ENCODE results near the gene NTF3. TPM values are rescaled to one million over a fixed set of nuclear protein-coding genes. Genes with fewer than 3 reads are reported as not detected.

Gene NTF3
- total and polyA plus RNA-seq, 9 of the 15 experiments (the other 6 are each of a cell fraction or from before 2014, with no cell fraction given): not detected

GRCh38 chr12:5403411-5403810 lies 28.5 kb upstream of the NTF3 start:
- no peak overlapping the region for H3K4me2 ChIP-seq (ENCODE audit: insufficient read depth, low read length)
- no TSS peak for BruUV-seq (replicated peaks)
- no peak overlapping the region for H2AFZ ChIP-seq (ENCODE audit: low read depth, low read length)
- 0% methylated on average over 2 of the region's 3 CpGs for WGBS (ENCODE audit: insufficient coverage, low coverage, missing lambda C conversion rate)
- H3K79me2 ChIP-seq (ENCODE audit: control insufficient read depth, insufficient read depth, low read length): no peaks in the 10 kb centered on the region
- no peaks in the 10 kb centered on the region for H3K9me3 ChIP-seq (replicated peaks; ENCODE audit: control insufficient read depth, insufficient read depth, low read depth, low read length)
- in situ Hi-C loops (cut with MboI): no loop called here
- FAIRE-seq: no peak
- H3K9me1 ChIP-seq (ENCODE audit: control insufficient read depth, insufficient read depth, low read length): no peaks in the 10 kb centered on the region
- CTCF ChIA-PET (ENCODE audit: low intra/inter-chr PET ratio): no interaction called here
- no peak overlapping the region for H3K27ac ChIP-seq (ENCODE audit: extremely low read depth, low read depth, low read length)
- ATAC-seq: no peak
- H3K4me3 ChIP-seq: no peak overlapping the region
- intact Hi-C loops (cut with micrococcal nuclease): no loop called here
- no peak for DNase-seq (ENCODE audit: extremely low read depth in 1 of 4, low spot score in 3 of 4)
- no peaks in the 10 kb centered on the region for H3K4me1 ChIP-seq (replicated peaks in 1 of 2; ENCODE audit: control insufficient read depth in 2 of 2, insufficient read depth in 2 of 2, low read length in 2 of 2)
- POLR2A ChIA-PET: no interaction called here
- TF ChIP-seq FOXK2 (conservative IDR thresholded peaks at IDR 0.05 in 1 of 2, IDR thresholded peaks at IDR 0.05 in 1 of 2; ENCODE audit: low read depth in 2 of 2) (no peak), MXI1 (IDR thresholded peaks at IDR 0.05; ENCODE audit: low read depth, low read length) (no peak), ZNF584 (CRISPR knock-in tag; IDR thresholded peaks at IDR 0.05; ENCODE audit: low read depth) (no peak), CXXC5 (CRISPR knock-in tag; IDR thresholded peaks at IDR 0.05) (no peak), STAT5B (CRISPR knock-in tag; IDR thresholded peaks at IDR 0.05) (no peak), DNMT1 (IDR thresholded peaks at IDR 0.05) (no peak), NEUROD1 (IDR thresholded peaks at IDR 0.05; ENCODE audit: borderline replicate concordance, low read depth, low read length, partially characterized antibody) (no peak), MYBL2 (IDR thresholded peaks at IDR 0.05; ENCODE audit: low read depth) (no peak), MYBL2 (CRISPR knock-in tag; IDR thresholded peaks at IDR 0.05; ENCODE audit: borderline replicate concordance) (no peak), MCM3 (IDR thresholded peaks at IDR 0.05) (no peak), COPS2 (conservative IDR thresholded peaks at IDR 0.05) (no peak), CC2D1A (IDR thresholded peaks at IDR 0.05) (no peak), SNRNP70 (optimal IDR thresholded peaks at IDR 0.05; ENCODE audit: low read depth, low read length) (no peak), NCOR1 (IDR thresholded peaks at IDR 0.05) (no peak), POLR2AphosphoS5 (IDR thresholded peaks at IDR 0.05; ENCODE audit: control insufficient read depth, insufficient read depth, low read depth, low read length) (no peak), ZBTB5 (IDR thresholded peaks at IDR 0.05) (no peak), ZNF592 (IDR thresholded peaks at IDR 0.05) (no peak), ZNF444 (CRISPR knock-in tag; IDR thresholded peaks at IDR 0.05) (no peak)
- H4K20me1 ChIP-seq (replicated peaks; ENCODE audit: control insufficient read depth, insufficient read depth, low read length): no peaks in the 10 kb centered on the region
- no peaks in the 10 kb centered on the region for H3K36me3 ChIP-seq (ENCODE audit: control insufficient read depth, insufficient read depth, low read length)
- no peaks in the 10 kb centered on the region; a peak in 2 of 5 replicates for H3K27me3 ChIP-seq (ENCODE audit: control insufficient read depth in 2 of 2, insufficient read depth in 2 of 2, low read length in 2 of 2)
- no peak overlapping the region for H3K9ac ChIP-seq (ENCODE audit: insufficient read depth in 1 of 2, low read depth in 2 of 2, low read length in 2 of 2)

Data from K562 (cell line).